T-helper 2 cell treated with Interferon-gamma antibody and Interleukin-4, amounts not matched to agents 5 μg/mL and 100 μg/mL, for 36 hours (primary cell): Measurements from ENCODE around the gene ANKRD16.

Experiments
- DNase-seq: peaks from one replicate; pipeline ENCODE4 v3.0.0; 2021; ENCODE audit warnings: low spot score
- H3K27ac Mint-ChIP-seq: one replicate; pipeline ENCODE4 v1.8.0; 2021; ENCODE audit warnings: mild to moderate bottlenecking, mixed read lengths
- H3K27me3 Mint-ChIP-seq: one replicate; pipeline ENCODE4 v1.8.0; 2021; ENCODE audit warnings: low read depth, mixed read lengths
- H3K36me3 Mint-ChIP-seq: one replicate; pipeline ENCODE4 v1.8.0; 2021; ENCODE audit warnings: low read depth, mixed read lengths
- H3K4me1 Mint-ChIP-seq: one replicate; pipeline ENCODE4 v1.8.0; 2021; ENCODE audit warnings: low read depth, mixed read lengths
- H3K4me3 Mint-ChIP-seq: one replicate; pipeline ENCODE4 v1.8.0; 2022; ENCODE audit warnings: mild to moderate bottlenecking, moderate library complexity, mixed read lengths
- H3K9me3 Mint-ChIP-seq: one replicate; pipeline ENCODE4 v1.8.0; 2021; ENCODE audit warnings: mixed read lengths

Gene ANKRD16

GRCh38 chr10:5889624-5890451 is at the start of gene ANKRD16, which contains the start of gene FBH1:
ANKRD16 (minus strand) TSS chr10:5889893; CDS start chr10:5889354, 539 bp downstream.
FBH1 (plus strand) TSS chr10:5890243; CDS start chr10:5890346, 103 bp downstream.
- H3K9me3 Mint-ChIP-seq: no peaks in the 10 kb centered on the region
- H3K36me3 Mint-ChIP-seq: peaks cover 21% of the 10 kb centered on the region
- DNase-seq: peak; percentile 100
- no peaks in the 10 kb centered on the region for H3K27me3 Mint-ChIP-seq
- H3K4me1 Mint-ChIP-seq: peaks cover 39% of the 10 kb centered on the region
- H3K27ac Mint-ChIP-seq: peak within 1 kb of the TSS; percentile 83
- H3K4me3 Mint-ChIP-seq: peak within 1 kb of the TSS; percentile 93

- no peak overlapping the region for H3K4me3 Mint-ChIP-seq
- no peaks in the 10 kb centered on the region for H3K27me3 Mint-ChIP-seq
- H3K4me1 Mint-ChIP-seq: no peaks in the 10 kb centered on the region
- no peak overlapping the region for H3K27ac Mint-ChIP-seq
- no peak for DNase-seq
- H3K9me3 Mint-ChIP-seq: no peaks in the 10 kb centered on the region
- H3K36me3 Mint-ChIP-seq: peaks cover 18% of the 10 kb centered on the region
These were observed 48.6 kb upstream of the ANKRD16 start for GRCh38 chr10:5938291-5938690.

- H3K4me1 Mint-ChIP-seq: no peaks in the 10 kb centered on the region
- no peak overlapping the region for H3K4me3 Mint-ChIP-seq
- peaks cover 24% of the 10 kb centered on the region for H3K36me3 Mint-ChIP-seq
- no peaks in the 10 kb centered on the region for H3K9me3 Mint-ChIP-seq
- no peak overlapping the region for H3K27ac Mint-ChIP-seq
- no peak for DNase-seq
- H3K27me3 Mint-ChIP-seq: no peaks in the 10 kb centered on the region
These were observed 47.3 kb upstream of the ANKRD16 start for GRCh38 chr10:5937016-5937415.

GRCh38 chr10:5935628-5936027 is 45.9 kb upstream of the ANKRD16 start:
- H3K4me3 Mint-ChIP-seq: no peak overlapping the region
- no peak overlapping the region for H3K27ac Mint-ChIP-seq
- H3K9me3 Mint-ChIP-seq: no peaks in the 10 kb centered on the region
- peaks cover 24% of the 10 kb centered on the region for H3K36me3 Mint-ChIP-seq
- DNase-seq: no peak
- no peaks in the 10 kb centered on the region for H3K27me3 Mint-ChIP-seq
- H3K4me1 Mint-ChIP-seq: no peaks in the 10 kb centered on the region

- Mint-ChIP-seq H3K27ac (no peak overlapping the region), H3K4me1 (no peaks in the 10 kb centered on the region), H3K27me3 (no peaks in the 10 kb centered on the region), H3K9me3 (no peaks in the 10 kb centered on the region), H3K36me3 (peaks cover 27% of the 10 kb centered on the region), H3K4me3 (no peak overlapping the region)
- no peak for DNase-seq
These were observed 44.3 kb upstream of the ANKRD16 start for GRCh38 chr10:5933909-5934546.

GRCh38 chr10:5932345-5932744 is 42.7 kb upstream of the ANKRD16 start:
- DNase-seq: no peak
- no peaks in the 10 kb centered on the region for H3K9me3 Mint-ChIP-seq
- no peak overlapping the region for H3K4me3 Mint-ChIP-seq
- no peaks in the 10 kb centered on the region for H3K27me3 Mint-ChIP-seq
- H3K27ac Mint-ChIP-seq: no peak overlapping the region
- no peaks in the 10 kb centered on the region for H3K4me1 Mint-ChIP-seq
- H3K36me3 Mint-ChIP-seq: peaks cover 25% of the 10 kb centered on the region

- Mint-ChIP-seq H3K4me1 (no peaks in the 10 kb centered on the region), H3K27ac (no peak overlapping the region), H3K4me3 (no peak overlapping the region)
These were observed 40.6 kb upstream of the ANKRD16 start for GRCh38 chr10:5930272-5930671.

GRCh38 chr10:5929442-5929841 is 39.7 kb upstream of the ANKRD16 start:
- Mint-ChIP-seq H3K4me1 (no peaks in the 10 kb centered on the region), H3K27ac (no peak overlapping the region), H3K4me3 (no peak overlapping the region), H3K27me3 (no peaks in the 10 kb centered on the region), H3K9me3 (no peaks in the 10 kb centered on the region), H3K36me3 (peaks cover 26% of the 10 kb centered on the region)
- DNase-seq: no peak

More at GRCh38 chr10:5930272-5930671, 40.6 kb upstream of the ANKRD16 start:
- H3K9me3 Mint-ChIP-seq: no peaks in the 10 kb centered on the region
- H3K36me3 Mint-ChIP-seq: peaks cover 20% of the 10 kb centered on the region
- H3K27me3 Mint-ChIP-seq: no peaks in the 10 kb centered on the region
- no peak for DNase-seq

- H3K27me3 Mint-ChIP-seq: no peaks in the 10 kb centered on the region
- no peak for DNase-seq
- no peak overlapping the region for H3K27ac Mint-ChIP-seq
- no peaks in the 10 kb centered on the region for H3K4me1 Mint-ChIP-seq
- no peak overlapping the region for H3K4me3 Mint-ChIP-seq
- peaks cover 31% of the 10 kb centered on the region for H3K36me3 Mint-ChIP-seq
- H3K9me3 Mint-ChIP-seq: no peaks in the 10 kb centered on the region
These were observed 37.6 kb upstream of the ANKRD16 start for GRCh38 chr10:5927306-5927705.

GRCh38 chr10:5924889-5925288 is 35.2 kb upstream of the ANKRD16 start:
- Mint-ChIP-seq H3K27me3 (no peaks in the 10 kb centered on the region), H3K36me3 (peaks cover 45% of the 10 kb centered on the region)

GRCh38 chr10:5921746-5922145 is 32.1 kb upstream of the ANKRD16 start:
- Mint-ChIP-seq H3K27me3 (no peaks in the 10 kb centered on the region), H3K27ac (no peak overlapping the region), H3K36me3 (peaks cover 52% of the 10 kb centered on the region), H3K9me3 (no peaks in the 10 kb centered on the region), H3K4me1 (no peaks in the 10 kb centered on the region), H3K4me3 (no peak overlapping the region)
- DNase-seq: no peak

More at GRCh38 chr10:5924889-5925288, 35.2 kb upstream of the ANKRD16 start:
- Mint-ChIP-seq H3K4me3 (no peak overlapping the region), H3K4me1 (no peaks in the 10 kb centered on the region), H3K27ac (no peak overlapping the region), H3K9me3 (no peaks in the 10 kb centered on the region)
- DNase-seq: no peak

GRCh38 chr10:5919568-5919967 is 29.9 kb upstream of the ANKRD16 start:
- Mint-ChIP-seq H3K27ac (no peak overlapping the region), H3K4me1 (no peaks in the 10 kb centered on the region), H3K36me3 (peaks cover 60% of the 10 kb centered on the region), H3K4me3 (no peak overlapping the region), H3K27me3 (no peaks in the 10 kb centered on the region), H3K9me3 (no peaks in the 10 kb centered on the region)
- DNase-seq: no peak

GRCh38 chr10:5918763-5919162 is 29.1 kb upstream of the ANKRD16 start:
- no peak for DNase-seq
- Mint-ChIP-seq H3K27ac (no peak overlapping the region), H3K9me3 (no peaks in the 10 kb centered on the region), H3K4me1 (no peaks in the 10 kb centered on the region), H3K36me3 (peaks cover 59% of the 10 kb centered on the region), H3K27me3 (no peaks in the 10 kb centered on the region), H3K4me3 (no peak overlapping the region)

- Mint-ChIP-seq H3K4me1 (no peaks in the 10 kb centered on the region), H3K9me3 (no peaks in the 10 kb centered on the region), H3K27ac (no peak overlapping the region), H3K4me3 (no peak overlapping the region), H3K36me3 (peaks cover 60% of the 10 kb centered on the region), H3K27me3 (no peaks in the 10 kb centered on the region)
- DNase-seq: no peak
These were observed 27.6 kb upstream of the ANKRD16 start for GRCh38 chr10:5917305-5917704.
